Activated CD4-positive, alpha-beta T cell treated with anti-CD3 and anti-CD28 coated beads, Interleukin-10, Interleukin-2, amounts not matched to agents 100 ng/mL and 50 ng/mL, durations not matched to agents 16 hours and 8 hours (primary cell): Measurements from ENCODE around the gene MAB21L2.

Experiments used
- DNase-seq: peaks from one replicate; pipeline ENCODE4 v3.0.0-alpha.2; 2020

The MAB21L2 gene

DNA sequence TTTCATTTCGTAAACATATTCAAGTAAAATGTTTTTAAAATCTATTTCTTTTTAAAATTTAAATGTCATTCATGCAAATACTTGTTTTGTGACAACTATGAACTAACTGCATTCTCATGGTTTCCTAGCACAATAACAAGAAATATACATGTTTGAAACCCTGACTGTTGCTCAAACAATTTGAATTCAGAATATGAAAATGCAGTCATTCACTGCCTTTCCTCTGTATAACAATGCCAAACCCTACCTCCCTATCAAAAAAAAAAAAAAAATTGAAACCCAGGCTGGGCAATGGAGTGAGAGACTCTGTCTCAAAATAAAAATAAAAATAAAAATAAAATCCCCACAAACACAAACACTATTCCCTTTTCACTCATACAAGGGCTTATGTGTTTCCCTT lies 42.1 kb downstream of the MAB21L2 start:
- DNase-seq = no peak

DNA sequence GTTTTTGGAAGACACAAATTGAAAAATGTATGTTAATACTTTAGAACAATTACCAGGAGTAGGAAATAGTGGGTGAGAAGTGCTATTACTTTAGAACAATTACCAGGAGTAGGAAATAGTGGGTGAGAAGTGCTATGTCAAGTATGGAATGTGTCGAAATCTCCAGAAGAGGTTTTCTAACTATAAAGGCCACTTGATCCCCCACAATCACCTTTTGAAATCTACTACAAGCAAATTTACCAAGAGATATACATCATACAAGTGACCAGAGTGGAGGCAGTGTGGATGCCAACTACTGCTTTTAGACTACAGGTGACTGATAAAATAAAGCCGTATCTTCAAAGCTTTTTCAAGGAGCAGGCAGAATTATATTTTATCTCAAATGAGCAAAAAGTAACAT lies 43.1 kb downstream of the MAB21L2 start:
- DNase-seq = no peak

DNA sequence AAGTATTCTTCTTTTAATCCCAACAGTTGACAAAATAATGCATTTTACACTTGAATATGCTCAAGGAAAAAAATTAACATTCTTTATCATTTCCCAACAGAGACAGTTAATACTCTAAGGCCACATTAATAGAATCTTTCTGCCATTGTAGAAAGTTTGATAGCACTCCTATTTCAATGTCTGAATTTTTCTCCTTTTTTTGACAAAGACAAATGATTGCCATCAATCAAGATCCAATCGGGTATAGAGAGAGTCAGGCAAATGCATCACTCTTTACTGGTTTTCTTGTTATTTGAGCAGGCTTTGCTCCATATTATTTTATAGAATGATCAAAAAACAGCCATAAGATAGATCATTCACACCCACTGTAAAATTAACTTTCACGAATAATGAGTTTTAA lies 46.1 kb downstream of the MAB21L2 start:
- DNase-seq = no peak

DNA sequence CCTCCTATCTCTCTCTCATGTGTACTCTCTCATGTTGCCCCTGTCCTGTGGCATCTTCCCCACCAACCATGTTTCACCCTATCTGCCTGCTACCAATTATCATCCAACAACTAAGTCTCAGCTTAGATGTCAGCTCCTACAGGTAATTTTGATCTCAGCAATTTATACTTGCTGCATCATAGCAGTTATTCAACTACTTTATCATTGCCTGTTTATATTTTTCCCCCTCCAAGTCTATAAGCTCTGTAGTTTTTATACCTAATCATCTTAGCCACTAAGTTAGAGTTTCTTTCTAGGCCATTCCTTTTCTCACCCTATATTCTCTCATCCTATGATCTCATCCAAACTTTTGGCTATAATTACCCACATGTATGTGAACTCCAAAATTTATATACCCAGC lies 50.7 kb downstream of the MAB21L2 start:
- DNase-seq = no peak
